ENCODE measurements around the gene IKZF2.

The IKZF2 gene

DNA sequence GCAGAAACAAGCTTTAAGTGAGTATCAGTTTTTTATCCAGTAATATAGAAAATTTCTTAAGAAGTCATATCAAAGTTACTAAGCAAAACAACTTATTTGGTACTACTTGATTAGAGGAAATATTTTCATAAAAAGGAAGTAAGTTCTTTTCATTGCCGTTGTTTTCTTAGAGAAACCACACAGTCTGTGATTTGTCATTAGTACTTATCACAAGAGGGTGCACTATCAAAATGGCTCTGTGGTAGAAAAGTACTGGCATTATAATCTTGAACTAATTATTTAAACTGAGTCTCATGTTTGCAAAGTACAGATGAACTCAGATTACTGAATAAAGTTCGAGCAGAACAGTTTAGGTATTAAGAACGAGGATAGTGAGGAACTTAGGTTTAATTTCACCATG, 93.4 kb downstream of the IKZF2 start:
- DNase-seq, result no peak
- Histone ChIP-seq H3K36me3 (no peaks in the 10 kb centered on the region), H3K27me3 (no peaks in the 10 kb centered on the region; the same call in 1 of the 2 replicates), H3K9me3 (no peaks in the 10 kb centered on the region), H3K4me1 (no peaks in the 10 kb centered on the region), H3K4me3 (ENCODE audit: low read depth, low read length) (no peak overlapping the region)
- TF ChIP-seq, protein P1, sequence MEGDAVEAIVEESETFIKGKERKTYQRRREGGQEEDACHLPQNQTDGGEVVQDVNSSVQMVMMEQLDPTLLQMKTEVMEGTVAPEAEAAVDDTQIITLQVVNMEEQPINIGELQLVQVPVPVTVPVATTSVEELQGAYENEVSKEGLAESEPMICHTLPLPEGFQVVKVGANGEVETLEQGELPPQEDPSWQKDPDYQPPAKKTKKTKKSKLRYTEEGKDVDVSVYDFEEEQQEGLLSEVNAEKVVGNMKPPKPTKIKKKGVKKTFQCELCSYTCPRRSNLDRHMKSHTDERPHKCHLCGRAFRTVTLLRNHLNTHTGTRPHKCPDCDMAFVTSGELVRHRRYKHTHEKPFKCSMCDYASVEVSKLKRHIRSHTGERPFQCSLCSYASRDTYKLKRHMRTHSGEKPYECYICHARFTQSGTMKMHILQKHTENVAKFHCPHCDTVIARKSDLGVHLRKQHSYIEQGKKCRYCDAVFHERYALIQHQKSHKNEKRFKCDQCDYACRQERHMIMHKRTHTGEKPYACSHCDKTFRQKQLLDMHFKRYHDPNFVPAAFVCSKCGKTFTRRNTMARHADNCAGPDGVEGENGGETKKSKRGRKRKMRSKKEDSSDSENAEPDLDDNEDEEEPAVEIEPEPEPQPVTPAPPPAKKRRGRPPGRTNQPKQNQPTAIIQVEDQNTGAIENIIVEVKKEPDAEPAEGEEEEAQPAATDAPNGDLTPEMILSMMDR (IDR thresholded peaks at IDR 0.05; ENCODE audit: low read depth, low read length), result no peak

DNA sequence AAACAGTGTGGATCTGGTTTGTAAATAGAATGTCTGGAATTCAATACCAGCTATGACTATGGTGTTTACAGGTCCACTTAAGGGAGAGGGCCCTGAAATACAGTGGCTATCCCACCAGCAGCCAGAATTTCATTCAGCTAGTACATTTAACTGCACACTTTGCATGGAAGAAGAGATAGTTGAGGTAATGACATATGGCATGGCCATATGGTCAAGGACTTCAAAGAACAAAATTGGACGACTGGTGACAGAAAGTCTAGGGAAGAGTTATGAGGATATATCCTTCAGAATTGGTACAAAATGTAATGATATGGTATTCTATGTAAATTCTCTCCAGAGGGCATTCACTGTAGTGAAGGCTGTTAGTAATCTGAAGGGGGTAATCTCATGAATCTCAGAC, 105.0 kb downstream of the IKZF2 start:
- Histone ChIP-seq H3K4me1 (no peaks in the 10 kb centered on the region), H3K36me3 (no peaks in the 10 kb centered on the region), H3K4me3 (ENCODE audit: low read depth, low read length) (no peak overlapping the region), H3K27me3 (no peaks in the 10 kb centered on the region), H3K9me3 (no peaks in the 10 kb centered on the region)
- DNase-seq, result no peak
- TF ChIP-seq, protein P1 (IDR thresholded peaks at IDR 0.05; ENCODE audit: low read depth, low read length), result no peak

DNA sequence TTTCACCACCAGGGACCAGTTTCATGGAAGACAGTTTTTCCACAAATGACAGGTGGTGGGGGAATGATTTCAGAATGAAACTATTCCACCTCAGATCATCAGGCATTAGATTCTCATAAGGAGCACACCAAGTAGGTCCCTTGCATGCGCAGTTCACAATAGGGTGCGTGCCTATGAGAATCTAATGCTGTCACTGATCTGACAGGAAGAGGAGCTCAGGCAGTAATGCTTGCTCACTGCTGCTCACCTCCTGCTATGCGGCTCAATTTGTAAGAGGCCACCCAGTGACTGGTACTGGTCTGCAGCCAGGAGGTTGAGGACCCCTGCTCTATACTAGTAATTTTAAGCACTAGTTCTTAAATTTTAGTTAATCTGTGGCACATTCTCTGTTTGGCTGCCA, 107.8 kb downstream of the IKZF2 start:
- Histone ChIP-seq H3K36me3 (no peaks in the 10 kb centered on the region), H3K27me3 (no peaks in the 10 kb centered on the region), H3K4me1 (no peaks in the 10 kb centered on the region), H3K9me3 (no peaks in the 10 kb centered on the region), H3K4me3 (ENCODE audit: low read depth, low read length) (no peak overlapping the region)
- TF ChIP-seq, protein P1 (IDR thresholded peaks at IDR 0.05; ENCODE audit: low read depth, low read length), result no peak
- DNase-seq, result no peak

DNA sequence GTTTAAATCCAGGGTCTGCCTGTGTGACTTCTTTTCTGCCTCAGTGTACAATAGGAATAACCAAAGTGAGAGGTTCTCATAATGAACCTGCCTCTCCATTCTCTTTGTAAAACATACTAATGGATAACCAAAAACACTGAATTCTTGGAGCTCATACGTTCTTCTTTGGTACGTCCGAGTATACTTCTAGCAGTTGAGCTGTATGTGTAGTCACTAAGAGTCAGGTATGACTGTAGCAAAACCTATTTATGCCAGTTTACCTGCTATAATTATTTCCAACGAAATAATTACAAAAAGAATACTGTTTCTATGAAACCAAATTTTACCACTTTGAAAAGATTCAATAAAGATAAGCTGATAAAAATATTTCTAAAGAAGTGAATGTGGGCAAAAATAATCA, 109.2 kb downstream of the IKZF2 start:
- Histone ChIP-seq H3K4me3 (ENCODE audit: low read depth, low read length) (no peak overlapping the region), H3K27me3 (no peaks in the 10 kb centered on the region), H3K36me3 (no peaks in the 10 kb centered on the region), H3K4me1 (no peaks in the 10 kb centered on the region), H3K9me3 (no peaks in the 10 kb centered on the region)
- DNase-seq, result no peak
- TF ChIP-seq, protein P1 (IDR thresholded peaks at IDR 0.05; ENCODE audit: low read depth, low read length), result no peak

DNA sequence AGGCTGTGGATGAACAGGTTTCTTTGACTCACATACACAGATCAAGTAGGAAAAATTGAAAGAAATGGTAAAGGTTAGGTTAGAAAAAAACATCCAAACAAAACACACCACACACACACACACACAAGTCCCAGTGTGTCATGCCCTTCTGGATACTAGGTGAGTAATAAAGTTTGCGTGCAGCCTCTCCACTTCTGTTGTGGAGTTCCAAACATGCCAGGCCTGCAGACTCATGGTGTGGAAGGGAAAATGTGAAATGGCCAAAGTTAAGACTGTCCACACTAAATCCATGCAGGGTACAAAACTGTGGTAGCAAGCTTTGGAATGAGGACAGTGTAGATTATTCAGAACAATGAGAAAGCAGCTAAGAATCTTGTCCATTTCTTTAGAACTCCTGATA, 114.6 kb downstream of the IKZF2 start:
- no peak for DNase-seq
- Histone ChIP-seq H3K9me3 (no peaks in the 10 kb centered on the region), H3K27me3 (no peaks in the 10 kb centered on the region), H3K4me3 (ENCODE audit: low read depth, low read length) (no peak overlapping the region), H3K4me1 (no peaks in the 10 kb centered on the region), H3K36me3 (no peaks in the 10 kb centered on the region)
- TF ChIP-seq, protein P1 (IDR thresholded peaks at IDR 0.05; ENCODE audit: low read depth, low read length), result no peak

DNA sequence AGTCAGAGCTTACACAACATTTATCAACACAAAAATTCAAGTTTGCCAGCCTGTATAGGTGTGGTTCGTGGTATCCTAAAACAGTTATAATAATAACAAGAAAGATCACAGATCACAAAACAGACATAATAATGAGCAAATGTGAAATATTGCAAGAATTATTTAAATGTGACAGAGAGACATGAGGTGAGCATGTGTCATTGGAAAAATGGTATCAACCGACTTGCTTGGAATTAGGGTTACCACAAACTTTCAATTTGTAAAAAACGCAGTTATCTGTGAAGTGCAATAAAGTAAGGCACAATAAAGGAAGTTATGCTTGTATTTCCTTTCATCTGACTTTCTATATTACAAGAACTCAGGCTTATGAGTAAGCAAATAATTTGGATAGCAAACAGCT, 116.8 kb downstream of the IKZF2 start:
- H3K27me3 ChIP-seq, result no peaks in the 10 kb centered on the region
- DNase-seq, result no peak
- H3K4me3 ChIP-seq (ENCODE audit: low read depth, low read length), result no peak overlapping the region
- no peaks in the 10 kb centered on the region for H3K36me3 ChIP-seq
- no peaks in the 10 kb centered on the region for H3K9me3 ChIP-seq
- no peaks in the 10 kb centered on the region for H3K4me1 ChIP-seq
- TF ChIP-seq, protein P1 (IDR thresholded peaks at IDR 0.05; ENCODE audit: low read depth, low read length), result no peak
